HepG2 (cell line): ENCODE measurements around the gene TMC4. TPM values are rescaled to one million over a fixed set of nuclear protein-coding genes. Genes with fewer than 3 reads are reported as not detected.
A peak's percentile ranks its signal among the peaks of the same experiment; 100 is the strongest.

Experiments
- ARNT2 ChIP-seq: sonication (generic); formaldehyde crosslinking; IDR thresholded peaks from 2 replicates; pipeline ENCODE4 v1.8.0; 2022; ENCODE audit warnings: mild to moderate bottlenecking, low read depth, missing genetic modification reagents, moderate library complexity
- ARNTL ChIP-seq: sonication (generic); formaldehyde crosslinking; IDR thresholded peaks from 2 replicates; pipeline ENCODE4 v1.4.0; 2020; ENCODE audit warnings: mild to moderate bottlenecking, missing genetic modification reagents
- MTF2 ChIP-seq: sonication (generic); formaldehyde crosslinking; IDR thresholded peaks from 2 replicates; pipeline ENCODE4 v1.5.0; 2020; ENCODE audit warnings: missing genetic modification reagents, borderline replicate concordance
- NFE2 ChIP-seq: sonication (generic); formaldehyde crosslinking; IDR thresholded peaks from 2 replicates; pipeline ENCODE4 v1.4.0; 2020; ENCODE audit warnings: missing genetic modification reagents
- NR2C2 ChIP-seq: sonication (generic); formaldehyde crosslinking; IDR thresholded peaks from 2 replicates; pipeline ENCODE4 v1.4.0; 2020; ENCODE audit warnings: missing genetic modification reagents, mild to moderate bottlenecking, moderate library complexity, borderline replicate concordance
- PAF1 ChIP-seq: IDR thresholded peaks from 2 replicates; pipeline ENCODE4 v1.6.1; 2016; ENCODE audit warnings: missing genetic modification reagents, missing compliant biosample characterization
- PITX1 ChIP-seq: sonication (generic); formaldehyde crosslinking; IDR thresholded peaks from 2 replicates; pipeline ENCODE4 v1.5.1; 2020; ENCODE audit warnings: mild to moderate bottlenecking, missing genetic modification reagents
- RAD21 ChIP-seq: fragments of 450-650 bp; formaldehyde crosslinking; IDR thresholded peaks from 2 replicates; pipeline ENCODE4 v1.5.0; 2020; ENCODE audit warnings: mild to moderate bottlenecking
- RBFOX2 ChIP-seq: fragments of 200-400 bp; formaldehyde crosslinking; IDR thresholded peaks from 2 replicates; pipeline ENCODE4 v1.6.1; 2017; ENCODE audit warnings: low read depth, mild to moderate bottlenecking, low read length
- RBM22 ChIP-seq: fragments of 200-400 bp; formaldehyde crosslinking; optimal IDR thresholded peaks from 2 replicates; pipeline ENCODE3; 2017; ENCODE audit warnings: mild to moderate bottlenecking, low read length, moderate library complexity
- TGIF2 ChIP-seq: IDR thresholded peaks from 2 replicates; pipeline ENCODE4 v1.6.1; 2016; ENCODE audit warnings: control low read depth, missing compliant biosample characterization
- TP53 ChIP-seq: sonication (generic); formaldehyde crosslinking; conservative IDR thresholded peaks from 2 replicates; pipeline ENCODE4 v1.4.0; 2020; ENCODE audit warnings: missing genetic modification reagents
- U2AF1 ChIP-seq: fragments of 200-400 bp; formaldehyde crosslinking; optimal IDR thresholded peaks from 2 replicates; pipeline ENCODE3; 2017; ENCODE audit warnings: mild to moderate bottlenecking, low read depth, low read length
- ZBTB26 ChIP-seq: IDR thresholded peaks from 2 replicates; pipeline ENCODE4 v1.6.1; 2016; ENCODE audit warnings: missing compliant biosample characterization, missing genetic modification reagents, borderline replicate concordance
- ZIK1 ChIP-seq: sonication (generic); formaldehyde crosslinking; IDR thresholded peaks from 2 replicates; pipeline ENCODE4 v1.5.0; 2020; ENCODE audit warnings: mild to moderate bottlenecking, low read depth, missing genetic modification reagents, borderline replicate concordance
- ZNF720 ChIP-seq: sonication (generic); formaldehyde crosslinking; IDR thresholded peaks from 2 replicates; pipeline ENCODE4 v1.4.0; 2020; ENCODE audit warnings: missing genetic modification reagents
- ZNF768 ChIP-seq: sonication (generic); formaldehyde crosslinking; IDR thresholded peaks from 2 replicates; pipeline ENCODE4 v1.4.0; 2020; ENCODE audit warnings: missing genetic modification reagents
- ZNF841 ChIP-seq: sonication (generic); formaldehyde crosslinking; IDR thresholded peaks from 2 replicates; pipeline ENCODE4 v1.8.1; 2023; ENCODE audit warnings: missing genetic modification reagents, borderline replicate concordance
- ZSCAN22 ChIP-seq: sonication (generic); formaldehyde crosslinking; IDR thresholded peaks from 2 replicates; pipeline ENCODE4 v1.4.0; 2020; ENCODE audit warnings: mild to moderate bottlenecking, missing genetic modification reagents
- polyA plus RNA-seq, 8 experiments: library from polyadenylated mRNA; depleted of rRNA in 3 of 8; stranded (reverse) in 7 of 8; unstranded in 1 of 8; fragments of >200 nt; fragmentation: Illumina TruSeq in 4 of 8; extraction: Trizol in 4 of 8; gene quantifications; 2 replicates each; pipeline versions ENCODE4 v1.2.1 to v1.2.3, GENCODE V29; 2011 to 2016; ENCODE audit warnings: low read depth in 4 of 8, missing spikeins in 1 of 8, mixed read lengths in 1 of 8; ENCODE audit not compliant: insufficient read depth in 1 of 8
- total RNA-seq, 5 experiments: library from RNA; depleted of rRNA; stranded (reverse); fragments of >200 nt; fragmentation: Illumina TruSeq; extraction: Trizol; gene quantifications; 2 replicates each; pipeline ENCODE4 v1.2.3, GENCODE V29; 2016; ENCODE audit warnings: low read depth in 1 of 5

The TMC4 gene
- total and polyA plus RNA-seq, 2 of the 13 experiments (the other 11 are each of a cell fraction or from before 2014, with no cell fraction given), result 0.13 to 0.24 TPM

GRCh38 chr19:54204767-54205468 is 32.0 kb upstream of the TMC4 start (continued):
- TF ChIP-seq ZSCAN22 (CRISPR knock-in tag), result no peak
- TF ChIP-seq ARNTL (CRISPR knock-in tag), result no peak
- TF ChIP-seq PAF1 (CRISPR knock-in tag), result 0 out of 2 replicates have a peak, but pooled peaks have one; percentile 17
- peak; percentile 39 for TF ChIP-seq RBM22
- TF ChIP-seq PITX1 (CRISPR knock-in tag), result no peak
- TF ChIP-seq TP53, result no peak
- TF ChIP-seq RAD21 (CRISPR knock-in tag), result no peak
- no peak for TF ChIP-seq TGIF2
- TF ChIP-seq NR2C2 (CRISPR knock-in tag), result no peak
- TF ChIP-seq ARNT2 (CRISPR knock-in tag), result no peak
- TF ChIP-seq ZNF841 (CRISPR knock-in tag), result no peak
- no peak for TF ChIP-seq ZBTB26
- no peak for TF ChIP-seq ZNF720 (CRISPR knock-in tag)
- no peak for TF ChIP-seq MTF2 (CRISPR knock-in tag)
- peak; percentile 35; the same call in 1 of the 2 replicates for TF ChIP-seq RBFOX2
- no peak for TF ChIP-seq ZIK1 (CRISPR knock-in tag)
- no peak for TF ChIP-seq U2AF1
- TF ChIP-seq ZNF768, result no peak
- TF ChIP-seq NFE2 (CRISPR knock-in tag), result no peak
